Erythroblast (primary cell): ENCODE measurements around the gene SORL1.

Experiments used
- GATA1 ChIP-seq: IDR thresholded peaks from 2 replicates; pipeline ENCODE4 v1.6.1; 2011; ENCODE audit warnings: low read depth, mild to moderate bottlenecking, control low read depth, low read length, moderate library complexity
- POLR2A ChIP-seq: IDR thresholded peaks from 2 replicates; pipeline ENCODE4 v1.6.1; 2011; ENCODE audit warnings: mild to moderate bottlenecking, low read length

DNA sequence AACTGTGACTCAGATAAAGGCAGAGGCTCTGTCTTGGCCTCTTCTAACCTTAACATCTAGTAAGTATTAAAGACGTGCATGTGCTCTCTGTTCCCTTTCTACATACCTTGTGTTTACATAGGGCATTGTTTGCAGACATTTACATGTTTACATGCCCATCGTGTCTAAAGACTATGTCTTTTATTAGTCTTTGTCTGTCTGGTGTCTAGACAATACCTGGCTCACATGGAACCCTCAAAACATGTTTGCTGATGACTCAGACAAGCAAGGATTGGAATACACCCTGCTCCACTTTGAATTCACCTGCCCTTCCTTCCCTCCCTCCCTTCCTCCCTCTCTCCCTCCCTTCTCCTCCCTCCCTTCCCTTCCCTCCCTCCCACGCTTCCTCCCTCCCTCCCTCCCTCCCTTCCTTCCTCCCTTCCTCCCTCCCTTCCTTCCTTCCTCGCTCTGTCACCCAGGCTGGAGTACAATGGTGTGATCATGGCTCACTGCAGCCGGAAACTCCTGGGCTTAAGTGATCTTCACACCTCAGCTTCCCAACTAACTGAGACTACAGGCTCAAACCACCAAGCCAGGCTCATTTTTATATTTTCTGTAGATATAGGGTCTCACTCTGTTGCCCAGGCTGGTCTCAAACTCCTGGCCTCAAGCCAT, 24.4 kb downstream of the SORL1 start:
- TF ChIP-seq POLR2A (no peak), GATA1 (no peak)
